HG02798 (cell line): ENCODE measurements around the gene MACROH2A2.
A peak's percentile ranks its signal among the peaks of the same experiment; 100 is the strongest.

Source experiments
- ATAC-seq: cut with Tn5 transposase; IDR thresholded peaks from one replicate; pipeline ENCODE4 v1.9.1; 2021; ENCODE audit warnings: mild to moderate bottlenecking; ENCODE audit not compliant: unreplicated experiment, poor library complexity

MACROH2A2 gene

GRCh38 chr10:70124918-70125317 is 72.3 kb downstream of the MACROH2A2 start:
- ATAC-seq, result no peak

- no peak for ATAC-seq
Measured at GRCh38 chr10:70125918-70126552, 73.4 kb downstream of the MACROH2A2 start.

- no peak for ATAC-seq
Measured at GRCh38 chr10:70126700-70127395, 74.2 kb downstream of the MACROH2A2 start.

- ATAC-seq, result no peak
Measured at GRCh38 chr10:70130878-70131559, 78.4 kb downstream of the MACROH2A2 start.

GRCh38 chr10:70131560-70131937 is 78.9 kb downstream of the MACROH2A2 start:
- no peak for ATAC-seq

- ATAC-seq, result peak; percentile 82
Measured at GRCh38 chr10:70132098-70133029, 79.7 kb downstream of the MACROH2A2 start, which contains the start of gene AIFM2. TSS of gene AIFM2 (minus strand) at chr10:70132825. CDS start at chr10:70124084, 8,741 bp downstream.

- ATAC-seq, result no peak
Measured at GRCh38 chr10:70135046-70135445, 82.4 kb downstream of the MACROH2A2 start.

- no peak for ATAC-seq
Measured at GRCh38 chr10:70135684-70136083, 83.0 kb downstream of the MACROH2A2 start.

GRCh38 chr10:70137135-70137534 is 84.5 kb downstream of the MACROH2A2 start:
- no peak for ATAC-seq

- ATAC-seq, result no peak
Measured at GRCh38 chr10:70137927-70138883, 85.6 kb downstream of the MACROH2A2 start.

- no peak for ATAC-seq
Measured at GRCh38 chr10:70139151-70139996, 86.7 kb downstream of the MACROH2A2 start.

GRCh38 chr10:70139997-70140250 is 87.3 kb downstream of the MACROH2A2 start:
- no peak for ATAC-seq

- ATAC-seq, result no peak
Measured at GRCh38 chr10:70140297-70140696, 87.7 kb downstream of the MACROH2A2 start.

GRCh38 chr10:70142555-70142954 is 89.9 kb downstream of the MACROH2A2 start:
- ATAC-seq, result no peak

GRCh38 chr10:70144372-70145110 is 91.9 kb downstream of the MACROH2A2 start:
- no peak for ATAC-seq

- peak; percentile 7 for ATAC-seq
Measured at GRCh38 chr10:70145166-70145665, 92.6 kb downstream of the MACROH2A2 start.

- ATAC-seq, result peak; percentile 54
Measured at GRCh38 chr10:70145666-70146488, 93.2 kb downstream of the MACROH2A2 start.
